Psoas muscle (tissue), 8 donors: ENCODE results near the gene B3GALNT1. TPM values are rescaled to one million over a fixed set of nuclear protein-coding genes. Genes with fewer than 3 reads are reported as not detected.
A peak's percentile ranks its signal among the peaks of the same experiment; 100 is the strongest.

Experiments used
- ATAC-seq, 4 donors: fragments of 200-7000 bp; cut with Tn5 transposase; one replicate each; pipeline ENCODE4 v1.9.1; 2020; ENCODE audit warnings: moderate library complexity in 3 of 4, mild to moderate bottlenecking in 2 of 4
- DNase-seq, 2 donors: peaks; one replicate each; pipeline ENCODE4 v3.0.0-alpha.2; 2020
- H3K27ac ChIP-seq: fragments of 200-600 bp; one replicate; pipeline ENCODE4 v1.8.0; 2022
- H3K27me3 ChIP-seq, 3 donors: fragments of 200-600 bp in 1 of 3; one replicate each; pipeline versions ENCODE4 v1.6.1 to v1.8.0; 2013 to 2022; ENCODE audit warnings: low read length in 2 of 3, mild to moderate bottlenecking in 2 of 3, moderate library complexity in 1 of 3; ENCODE audit not compliant: insufficient read depth in 3 of 3
- H3K36me3 ChIP-seq, 2 donors: fragments of 200-600 bp in 1 of 2; one replicate each; pipeline versions ENCODE4 v1.6.1 to v1.8.0; 2013 to 2022; ENCODE audit warnings: low read depth in 1 of 2, mild to moderate bottlenecking in 1 of 2, moderate library complexity in 1 of 2; ENCODE audit not compliant: insufficient read depth in 1 of 2
- H3K4me1 ChIP-seq: fragments of 200-600 bp; one replicate; pipeline ENCODE4 v1.8.0; 2022
- H3K4me3 ChIP-seq: fragments of 200-600 bp; one replicate; pipeline ENCODE4 v1.8.0; 2022; ENCODE audit warnings: mild to moderate bottlenecking
- H3K9me3 ChIP-seq: fragments of 200-600 bp; one replicate; pipeline ENCODE4 v1.8.0; 2022
- WGBS, 3 donors: extraction: QIAGEN DNeasy Blood & Tissue Kit; methylation state at CpG; one replicate each; pipeline versions ENCODE4 v1.1.6 to v1.1.7; 2013; 5-methylcytosine and 5-hydroxymethylcytosine counted together
- intact Hi-C, 2 donors: fragments of 100-400 bp; cut with DNase I; formaldehyde crosslinking; loops; one replicate each; pipeline versions ENCODE4 v1.11.0 to v1.14.2; 2022
- polyA plus RNA-seq, 3 donors: library from polyadenylated mRNA; stranded (reverse); fragments of 200-250 nt; gene quantifications; one replicate each; pipeline ENCODE4 v1.2.3, GENCODE V29; 2013
- total RNA-seq, 4 donors: library from RNA; stranded (reverse); fragmentation: NEBNext Ultra II Directional in 2 of 4; extraction: Animal tissue kit (Norgen Biotek cat#: 25700) in 2 of 4; gene quantifications; one replicate each; pipeline versions ENCODE4 v1.2.1 to v1.2.4, GENCODE V29; 2021 to 2023
- TF ChIP-seq, protein P1 (sequence below): fragments of 200-600 bp; IDR thresholded peaks from one replicate; pipeline ENCODE4 v1.8.0; 2022; ENCODE audit warnings: antibody characterized with exemption
- donor health status: healthy with polysubstance abuse.
- donor health status: DM: no; HTN: no; CAD: no; lungs with moderate emphysema.
- donor health status: Bipolar disorder and iron deficiency.
- donor health status: healthy.
- donor health status: DM: yes; HTN: yes; CAD: no.
- donor health status: DM: no; HTN: no; CAD: no.
- donor health status: DM: no; HTN: no; CAD: no.
- donor health status: DM: yes; HTN: yes; CAD: no.

The B3GALNT1 gene
- total and polyA plus RNA-seq, 7 donors = 0.35 to 2.0 (median 0.74) TPM

- no peaks in the 10 kb centered on the region for H3K4me1 ChIP-seq
- intact Hi-C loops = no loop called here
- DNase-seq (no peak), ATAC-seq (no peak)
- H3K27ac ChIP-seq = no peak overlapping the region
- H3K36me3 ChIP-seq = no peaks in the 10 kb centered on the region
- H3K9me3 ChIP-seq = peaks cover 22% of the 10 kb centered on the region
- TF ChIP-seq, protein P1, sequence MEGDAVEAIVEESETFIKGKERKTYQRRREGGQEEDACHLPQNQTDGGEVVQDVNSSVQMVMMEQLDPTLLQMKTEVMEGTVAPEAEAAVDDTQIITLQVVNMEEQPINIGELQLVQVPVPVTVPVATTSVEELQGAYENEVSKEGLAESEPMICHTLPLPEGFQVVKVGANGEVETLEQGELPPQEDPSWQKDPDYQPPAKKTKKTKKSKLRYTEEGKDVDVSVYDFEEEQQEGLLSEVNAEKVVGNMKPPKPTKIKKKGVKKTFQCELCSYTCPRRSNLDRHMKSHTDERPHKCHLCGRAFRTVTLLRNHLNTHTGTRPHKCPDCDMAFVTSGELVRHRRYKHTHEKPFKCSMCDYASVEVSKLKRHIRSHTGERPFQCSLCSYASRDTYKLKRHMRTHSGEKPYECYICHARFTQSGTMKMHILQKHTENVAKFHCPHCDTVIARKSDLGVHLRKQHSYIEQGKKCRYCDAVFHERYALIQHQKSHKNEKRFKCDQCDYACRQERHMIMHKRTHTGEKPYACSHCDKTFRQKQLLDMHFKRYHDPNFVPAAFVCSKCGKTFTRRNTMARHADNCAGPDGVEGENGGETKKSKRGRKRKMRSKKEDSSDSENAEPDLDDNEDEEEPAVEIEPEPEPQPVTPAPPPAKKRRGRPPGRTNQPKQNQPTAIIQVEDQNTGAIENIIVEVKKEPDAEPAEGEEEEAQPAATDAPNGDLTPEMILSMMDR = no peak
- 65 to 75% (median 71%) methylated on average over 2 of the region's 2 CpGs for WGBS, 3 donors
- H3K27me3 ChIP-seq = no peaks in the 10 kb centered on the region
- no peak overlapping the region for H3K4me3 ChIP-seq
Measured at GRCh38 chr3:161126495-161126894, 21.3 kb upstream of the B3GALNT1 start.

DNA sequence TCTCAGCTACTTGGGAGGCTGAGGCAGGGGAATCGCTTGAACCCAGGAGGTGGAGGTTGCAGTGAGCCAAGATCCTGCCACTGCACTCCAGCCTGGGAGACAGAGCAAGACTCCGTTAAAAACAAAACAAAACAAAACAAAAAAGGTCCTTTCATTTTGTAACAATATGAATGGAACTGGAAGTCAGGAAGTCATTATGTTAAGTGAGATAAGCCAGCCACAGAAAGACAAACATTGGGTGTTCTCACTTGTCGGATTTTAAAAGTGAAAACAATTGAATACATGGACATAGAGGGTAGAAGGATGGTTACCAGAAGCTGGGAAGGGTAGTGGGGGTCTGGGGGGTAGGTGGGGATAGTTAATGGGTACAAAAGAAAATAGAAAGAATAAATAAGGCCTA, 12.5 kb upstream of the B3GALNT1 start:
- ATAC-seq (no peak), DNase-seq (no peak)
- TF ChIP-seq, protein P1 = no peak
- no peaks in the 10 kb centered on the region for H3K4me1 ChIP-seq
- H3K4me3 ChIP-seq = no peak overlapping the region
- peaks cover 34% of the 10 kb centered on the region for H3K9me3 ChIP-seq
- H3K36me3 ChIP-seq = no peaks in the 10 kb centered on the region
- no peaks in the 10 kb centered on the region for H3K27me3 ChIP-seq
- WGBS, 3 donors = 83 to 88% (median 88%) methylated on average over 3 of the region's 3 CpGs
- intact Hi-C loops = no loop called here
- H3K27ac ChIP-seq = no peak overlapping the region

GRCh38 chr3:161108840-161109239, 3.7 kb upstream of the B3GALNT1 start:
- DNase-seq (no peak), ATAC-seq (no peak)
- 91 to 96% (median 95%) methylated on average over 1 of the region's 1 CpG for WGBS, 3 donors
- Histone ChIP-seq H3K27ac (no peak overlapping the region), H3K4me1 (no peaks in the 10 kb centered on the region), H3K27me3 (peaks cover 0 to 13% (median 0%) of the 10 kb centered on the region in 3 donors), H3K9me3 (no peaks in the 10 kb centered on the region), H3K4me3 (no peak overlapping the region), H3K36me3 (no peaks in the 10 kb centered on the region)
- intact Hi-C loops = no loop called here
- TF ChIP-seq, protein P1 = no peak

- DNase-seq = no peak
- no peak for ATAC-seq
- Histone ChIP-seq H3K9me3 (no peaks in the 10 kb centered on the region), H3K36me3 (no peaks in the 10 kb centered on the region), H3K4me3 (no peak overlapping the region), H3K27ac (no peak overlapping the region), H3K27me3 (peaks cover 0 to 20% (median 0%) of the 10 kb centered on the region in 3 donors), H3K4me1 (no peaks in the 10 kb centered on the region)
- 100% methylated on average over 1 of the region's 1 CpG for WGBS, 3 donors
- intact Hi-C loops = no loop called here
- TF ChIP-seq, protein P1 = no peak
Measured at GRCh38 chr3:161107311-161107710, 2.2 kb upstream of the B3GALNT1 start.

GRCh38 chr3:161103776-161104385, 1.3 kb downstream of the B3GALNT1 start:
- ATAC-seq = no peak
- H3K27ac ChIP-seq = no peak overlapping the region
- no peaks in the 10 kb centered on the region for H3K9me3 ChIP-seq
- H3K4me1 ChIP-seq = no peaks in the 10 kb centered on the region
- WGBS, 3 donors = 91% methylated on average over 22 of the region's 22 CpGs
- TF ChIP-seq, protein P1 = no peak
- H3K27me3 ChIP-seq = peaks cover 0 to 20% (median 0%) of the 10 kb centered on the region in 3 donors
- no peaks in the 10 kb centered on the region for H3K36me3 ChIP-seq
- DNase-seq = no peak
- intact Hi-C loops = no loop called here
- H3K4me3 ChIP-seq = peak overlapping the region; percentile 80
